ENCODE results near the gene GRM7. TPM values are rescaled to one million over a fixed set of nuclear protein-coding genes. Genes with fewer than 3 reads are reported as not detected.

Gene GRM7
- total and polyA plus RNA-seq, 5 donors from 2014 or later: not detected

GRCh38 chr3:7520593-7520992 is 659.7 kb downstream of the GRM7 start:
- ATAC-seq (ENCODE audit: low read depth in 2 of 2): no peak
- no peak overlapping the region for H3K4me3 Mint-ChIP-seq
- Histone ChIP-seq H3K4me1 (ENCODE audit: control insufficient read depth, insufficient read depth, low read length, poor library complexity, severe bottlenecking) (no peaks in the 10 kb centered on the region), H3K4me3 (ENCODE audit: low read depth, low read length) (no peak overlapping the region), H3K9me3 (ENCODE audit: control insufficient read depth in 2 of 2, low read length in 2 of 2) (peaks cover 0 to 9% of the 10 kb centered on the region in 2 experiments), H3K27me3 (ENCODE audit: control insufficient read depth, insufficient read depth, low read length) (no peaks in the 10 kb centered on the region), H3K27ac (ENCODE audit: insufficient read depth, low read length, poor library complexity, severe bottlenecking) (no peak overlapping the region), H3K36me3 (ENCODE audit: control insufficient read depth, insufficient read depth, low read length) (no peaks in the 10 kb centered on the region)
- H3K27me3 Mint-ChIP-seq: no peaks in the 10 kb centered on the region
- H3K9me3 Mint-ChIP-seq: peaks cover under 1 to 5% (median 4%) of the 10 kb centered on the region in 7 donors
- no peaks in the 10 kb centered on the region for H3K4me1 Mint-ChIP-seq
- no peaks in the 10 kb centered on the region for H3K36me3 Mint-ChIP-seq
- no peak overlapping the region for H3K27ac Mint-ChIP-seq
- no peak for DNase-seq

- H3K4me3 Mint-ChIP-seq: no peak overlapping the region
- no peak overlapping the region for H3K27ac Mint-ChIP-seq
- no peaks in the 10 kb centered on the region for H3K4me1 Mint-ChIP-seq
- H3K27me3 ChIP-seq (ENCODE audit: control insufficient read depth, insufficient read depth, low read length): no peaks in the 10 kb centered on the region
- H3K4me3 ChIP-seq (ENCODE audit: low read depth, low read length): no peak overlapping the region
- no peaks in the 10 kb centered on the region for H3K36me3 Mint-ChIP-seq
- no peaks in the 10 kb centered on the region for H3K4me1 ChIP-seq (ENCODE audit: control insufficient read depth, insufficient read depth, low read length, poor library complexity, severe bottlenecking)
- DNase-seq (no peak), ATAC-seq (ENCODE audit: low read depth in 2 of 2) (no peak)
- peaks cover 0 to 13% (median 2%) of the 10 kb centered on the region in 7 donors for H3K9me3 Mint-ChIP-seq
- no peaks in the 10 kb centered on the region for H3K9me3 ChIP-seq (ENCODE audit: control insufficient read depth in 2 of 2, low read length in 2 of 2)
- no peaks in the 10 kb centered on the region for H3K27me3 Mint-ChIP-seq
- H3K27ac ChIP-seq (ENCODE audit: insufficient read depth, low read length, poor library complexity, severe bottlenecking): no peak overlapping the region
- H3K36me3 ChIP-seq (ENCODE audit: control insufficient read depth, insufficient read depth, low read length): no peaks in the 10 kb centered on the region
These were observed 675.6 kb downstream of the GRM7 start for GRCh38 chr3:7536510-7536909.

- Mint-ChIP-seq H3K36me3 (no peaks in the 10 kb centered on the region), H3K27me3 (no peaks in the 10 kb centered on the region), H3K4me3 (no peak overlapping the region), H3K27ac (no peak overlapping the region), H3K9me3 (peaks cover 0 to 10% (median 2%) of the 10 kb centered on the region in 7 donors), H3K4me1 (no peaks in the 10 kb centered on the region)
- Histone ChIP-seq H3K4me3 (ENCODE audit: low read depth, low read length) (no peak overlapping the region), H3K27ac (ENCODE audit: insufficient read depth, low read length, poor library complexity, severe bottlenecking) (no peak overlapping the region), H3K9me3 (ENCODE audit: control insufficient read depth in 2 of 2, low read length in 2 of 2) (no peaks in the 10 kb centered on the region), H3K4me1 (ENCODE audit: control insufficient read depth, insufficient read depth, low read length, poor library complexity, severe bottlenecking) (no peaks in the 10 kb centered on the region), H3K36me3 (ENCODE audit: control insufficient read depth, insufficient read depth, low read length) (no peaks in the 10 kb centered on the region), H3K27me3 (ENCODE audit: control insufficient read depth, insufficient read depth, low read length) (no peaks in the 10 kb centered on the region)
- no peak for DNase-seq
- no peak for ATAC-seq (ENCODE audit: low read depth in 2 of 2)
These were observed 676.0 kb downstream of the GRM7 start for GRCh38 chr3:7536921-7537320.

DNA sequence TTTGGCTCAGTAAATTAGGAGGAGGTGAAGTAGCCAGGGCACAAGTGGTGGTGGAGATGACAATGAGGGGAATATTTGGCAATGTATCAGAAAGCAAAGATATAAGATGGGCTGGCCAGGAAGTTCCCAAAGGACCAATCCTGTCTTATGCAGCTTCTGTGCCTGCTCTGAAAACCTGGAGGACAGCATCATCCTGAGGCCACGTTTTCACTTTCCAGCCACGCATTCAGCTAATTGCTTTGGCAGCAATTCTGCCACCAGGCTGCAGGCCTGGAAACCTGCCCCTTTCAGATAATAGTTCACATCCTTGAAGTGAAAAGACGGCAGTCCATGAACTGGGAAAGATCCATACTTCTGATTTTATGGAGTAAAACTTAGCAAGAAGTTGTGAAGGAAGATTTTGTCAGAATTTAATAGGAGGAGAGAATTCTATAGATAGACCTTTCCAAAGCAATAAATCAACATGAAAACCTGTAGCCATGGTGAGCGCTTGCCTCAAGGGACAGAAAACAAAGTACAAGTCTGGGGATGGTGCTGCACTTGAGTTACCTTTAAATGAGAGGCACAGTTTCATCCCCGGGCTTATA is 682.5 kb downstream of the GRM7 start:
- Mint-ChIP-seq H3K4me1 (no peaks in the 10 kb centered on the region), H3K27me3 (no peaks in the 10 kb centered on the region), H3K27ac (no peak overlapping the region), H3K36me3 (no peaks in the 10 kb centered on the region), H3K9me3 (peaks cover 0 to 5% (median 1%) of the 10 kb centered on the region in 7 donors), H3K4me3 (no peak overlapping the region)
- Histone ChIP-seq H3K27ac (ENCODE audit: insufficient read depth, low read length, poor library complexity, severe bottlenecking) (no peak overlapping the region), H3K4me3 (ENCODE audit: low read depth, low read length) (no peak overlapping the region), H3K27me3 (ENCODE audit: control insufficient read depth, insufficient read depth, low read length) (no peaks in the 10 kb centered on the region), H3K36me3 (ENCODE audit: control insufficient read depth, insufficient read depth, low read length) (no peaks in the 10 kb centered on the region), H3K9me3 (ENCODE audit: control insufficient read depth in 2 of 2, low read length in 2 of 2) (no peaks in the 10 kb centered on the region), H3K4me1 (ENCODE audit: control insufficient read depth, insufficient read depth, low read length, poor library complexity, severe bottlenecking) (no peaks in the 10 kb centered on the region)
- ATAC-seq (ENCODE audit: low read depth in 2 of 2) (no peak), DNase-seq (no peak)

DNA sequence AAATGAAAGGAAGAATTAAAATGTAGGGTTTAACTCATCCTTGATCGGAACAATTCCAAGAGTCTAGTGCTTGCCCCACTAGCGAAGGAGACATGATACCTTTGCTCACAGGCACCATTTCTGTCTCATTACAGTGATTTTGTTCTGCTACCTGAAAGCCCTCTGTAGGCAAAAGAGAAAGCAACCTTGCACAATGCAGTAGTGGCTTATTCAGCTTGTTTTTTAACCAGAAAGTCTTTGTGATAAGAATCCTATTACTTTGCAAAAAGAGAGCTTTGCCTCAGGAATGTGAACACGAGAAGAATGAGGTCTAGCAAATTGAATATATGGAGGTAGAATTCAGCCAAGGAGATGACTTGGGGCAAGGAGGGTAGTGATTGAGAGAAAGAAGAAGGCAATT is 684.4 kb downstream of the GRM7 start:
- Histone ChIP-seq H3K36me3 (ENCODE audit: control insufficient read depth, insufficient read depth, low read length) (no peaks in the 10 kb centered on the region), H3K4me1 (ENCODE audit: control insufficient read depth, insufficient read depth, low read length, poor library complexity, severe bottlenecking) (no peaks in the 10 kb centered on the region), H3K27ac (ENCODE audit: insufficient read depth, low read length, poor library complexity, severe bottlenecking) (no peak overlapping the region), H3K27me3 (ENCODE audit: control insufficient read depth, insufficient read depth, low read length) (no peaks in the 10 kb centered on the region), H3K4me3 (ENCODE audit: low read depth, low read length) (no peak overlapping the region), H3K9me3 (ENCODE audit: control insufficient read depth in 2 of 2, low read length in 2 of 2) (no peaks in the 10 kb centered on the region)
- H3K36me3 Mint-ChIP-seq: no peaks in the 10 kb centered on the region
- H3K9me3 Mint-ChIP-seq: peaks cover 0 to 5% (median 1%) of the 10 kb centered on the region in 7 donors
- DNase-seq (no peak), ATAC-seq (ENCODE audit: low read depth in 2 of 2) (no peak)
- H3K27me3 Mint-ChIP-seq: no peaks in the 10 kb centered on the region
- no peak overlapping the region for H3K27ac Mint-ChIP-seq
- no peak overlapping the region for H3K4me3 Mint-ChIP-seq
- H3K4me1 Mint-ChIP-seq: no peaks in the 10 kb centered on the region

- Mint-ChIP-seq H3K27me3 (no peaks in the 10 kb centered on the region), H3K36me3 (no peaks in the 10 kb centered on the region), H3K27ac (no peak overlapping the region), H3K9me3 (peaks cover 0 to 5% (median 1%) of the 10 kb centered on the region in 7 donors), H3K4me3 (no peak overlapping the region), H3K4me1 (no peaks in the 10 kb centered on the region)
- no peaks in the 10 kb centered on the region for H3K27me3 ChIP-seq (ENCODE audit: control insufficient read depth, insufficient read depth, low read length)
- no peak overlapping the region for H3K27ac ChIP-seq (ENCODE audit: insufficient read depth, low read length, poor library complexity, severe bottlenecking)
- no peak for ATAC-seq (ENCODE audit: low read depth in 2 of 2)
- H3K4me3 ChIP-seq (ENCODE audit: low read depth, low read length): no peak overlapping the region
- H3K4me1 ChIP-seq (ENCODE audit: control insufficient read depth, insufficient read depth, low read length, poor library complexity, severe bottlenecking): no peaks in the 10 kb centered on the region
- DNase-seq: no peak
- H3K9me3 ChIP-seq (ENCODE audit: control insufficient read depth in 2 of 2, low read length in 2 of 2): no peaks in the 10 kb centered on the region
- H3K36me3 ChIP-seq (ENCODE audit: control insufficient read depth, insufficient read depth, low read length): no peaks in the 10 kb centered on the region
These were observed 685.3 kb downstream of the GRM7 start for GRCh38 chr3:7546253-7546652.

- H3K4me1 Mint-ChIP-seq: no peaks in the 10 kb centered on the region
- no peak overlapping the region for H3K27ac ChIP-seq (ENCODE audit: insufficient read depth, low read length, poor library complexity, severe bottlenecking)
- no peaks in the 10 kb centered on the region for H3K27me3 ChIP-seq (ENCODE audit: control insufficient read depth, insufficient read depth, low read length)
- ATAC-seq (ENCODE audit: low read depth in 2 of 2) (no peak), DNase-seq (no peak)
- H3K4me3 ChIP-seq (ENCODE audit: low read depth, low read length): no peak overlapping the region
- no peaks in the 10 kb centered on the region for H3K4me1 ChIP-seq (ENCODE audit: control insufficient read depth, insufficient read depth, low read length, poor library complexity, severe bottlenecking)
- H3K9me3 ChIP-seq (ENCODE audit: control insufficient read depth in 2 of 2, low read length in 2 of 2): peaks cover 0 to 8% of the 10 kb centered on the region in 2 experiments
- peaks cover 1 to 6% (median 3%) of the 10 kb centered on the region in 7 donors for H3K9me3 Mint-ChIP-seq
- no peaks in the 10 kb centered on the region for H3K27me3 Mint-ChIP-seq
- H3K36me3 ChIP-seq (ENCODE audit: control insufficient read depth, insufficient read depth, low read length): no peaks in the 10 kb centered on the region
- H3K4me3 Mint-ChIP-seq: no peak overlapping the region
- H3K36me3 Mint-ChIP-seq: no peaks in the 10 kb centered on the region
- H3K27ac Mint-ChIP-seq: no peak overlapping the region
These were observed 686.9 kb downstream of the GRM7 start for GRCh38 chr3:7547826-7548225.

DNA sequence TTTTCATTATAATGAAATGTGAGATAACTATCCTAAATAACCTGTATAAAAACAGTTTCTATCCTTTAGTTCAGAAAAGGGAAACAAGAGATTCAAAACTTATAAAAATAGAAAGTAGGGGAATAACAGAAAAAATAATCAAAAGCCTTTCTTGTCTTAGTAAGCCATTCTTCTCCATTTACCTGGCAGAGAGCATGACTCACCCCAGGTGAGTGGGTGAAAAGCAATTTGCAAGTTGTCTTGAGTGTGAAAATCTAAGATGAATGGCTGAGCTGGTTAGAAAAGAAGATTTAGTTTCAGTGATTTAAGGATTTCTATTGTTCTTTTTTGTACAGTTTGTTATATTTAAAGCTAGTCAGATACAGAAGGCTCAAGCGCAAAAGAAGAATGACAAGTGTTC is 702.0 kb downstream of the GRM7 start:
- Mint-ChIP-seq H3K36me3 (no peaks in the 10 kb centered on the region), H3K27me3 (no peaks in the 10 kb centered on the region), H3K27ac (no peak overlapping the region), H3K4me3 (no peak overlapping the region), H3K4me1 (no peaks in the 10 kb centered on the region), H3K9me3 (peaks cover 0 to 12% (median under 1%) of the 10 kb centered on the region in 7 donors)
- Histone ChIP-seq H3K36me3 (ENCODE audit: control insufficient read depth, insufficient read depth, low read length) (no peaks in the 10 kb centered on the region), H3K27ac (ENCODE audit: insufficient read depth, low read length, poor library complexity, severe bottlenecking) (no peak overlapping the region), H3K27me3 (ENCODE audit: control insufficient read depth, insufficient read depth, low read length) (no peaks in the 10 kb centered on the region), H3K9me3 (ENCODE audit: control insufficient read depth in 2 of 2, low read length in 2 of 2) (no peaks in the 10 kb centered on the region), H3K4me3 (ENCODE audit: low read depth, low read length) (no peak overlapping the region), H3K4me1 (ENCODE audit: control insufficient read depth, insufficient read depth, low read length, poor library complexity, severe bottlenecking) (no peaks in the 10 kb centered on the region)
- no peak for ATAC-seq (ENCODE audit: low read depth in 2 of 2)
- DNase-seq: no peak

All from CD4-positive, CD25-positive, alpha-beta regulatory T cell (primary cell).